HCT116 (cell line): ENCODE results near the gene TIGD3. TPM values are rescaled to one million over a fixed set of nuclear protein-coding genes. Genes with fewer than 3 reads are reported as not detected.

ENCODE experiments used
- ATAC-seq: fragments of 200-7000 bp; cut with Tn5 transposase; 2 replicates; pipeline ENCODE4 v1.9.1; 2020; ENCODE audit warnings: mild to moderate bottlenecking, moderate library complexity
- BruUV-seq: library from RNA; stranded (reverse); fragments of 400-500 nt; replicated peaks from 2 replicates; lab custom pipeline; 2021; lab: Mats Ljungman, UMichigan
- CTCF ChIA-PET: fragments of 300-600 bp; sonication (Branson Sonifier 250); formaldehyde crosslinking; loops from one replicate; lab custom pipeline; 2021; ENCODE audit warnings: antibody characterized with exemption; lab: Charles Lee
- POLR2A ChIA-PET: fragments of 300-600, 350-600 bp; sonication (Branson Sonifier 250); formaldehyde crosslinking; loops from one replicate; lab custom pipeline; 2021; ENCODE audit warnings: antibody characterized with exemption; lab: Charles Lee
- RAD21 ChIA-PET, 2 experiments: fragments of 300-600 bp; sonication (Branson Sonifier 250); formaldehyde crosslinking; loops; one replicate each; lab custom pipeline; 2023; ENCODE audit warnings: low total read pairs in 2 of 2; ENCODE audit not compliant: uncharacterized antibody in 2 of 2, unreplicated experiment in 2 of 2, low non-redundant PET in 1 of 2; lab: Charles Lee
- DNase-seq: peaks from one replicate; pipeline ENCODE4 v3.0.0-alpha.2; 2010; ENCODE audit warnings: low read depth, low spot score
- H2AFZ ChIP-seq: fragments of 200-600 bp; shearing (Covaris generic), sonication (generic); 2 replicates; pipeline ENCODE4 v1.6.1; 2017; ENCODE audit warnings: low read depth, mixed run types, mixed read lengths, antibody characterized with exemption, low read length; ENCODE audit not compliant: poor library complexity, severe bottlenecking
- H3K27ac ChIP-seq: 2 replicates; pipeline ENCODE4 v1.5.1; 2012; ENCODE audit warnings: low read depth, low read length
- H3K27me3 ChIP-seq: fragments of 200-600 bp; sonication (generic); 2 replicates; pipeline ENCODE4 v1.6.1; 2016; ENCODE audit warnings: mixed run types, low read length, mixed read lengths; ENCODE audit not compliant: insufficient read depth
- H3K36me3 ChIP-seq, 2 experiments: fragments of 200-500 bp in 1 of 2; fragments of 200-600 bp in 1 of 2; sonication (Bioruptor generic) in 1 of 2; sonication (generic) in 1 of 2; 2 replicates each; pipeline versions ENCODE4 v1.5.1 to v1.6.1; 2014 to 2016; ENCODE audit warnings: low read length in 2 of 2, inconsistent platforms in 1 of 2, mixed read lengths in 1 of 2, mixed run types in 1 of 2; ENCODE audit not compliant: insufficient read depth in 2 of 2, control insufficient read depth in 1 of 2
- H3K4me1 ChIP-seq, 2 experiments: fragments of 200-600 bp in 1 of 2; sonication (generic) in 1 of 2; 2 replicates each; pipeline versions ENCODE4 v1.5.1 to v1.6.1; 2012 to 2017; ENCODE audit warnings: low read length in 2 of 2, inconsistent platforms in 1 of 2, mild to moderate bottlenecking in 1 of 2, mixed read lengths in 1 of 2, mixed run types in 1 of 2, moderate library complexity in 1 of 2; ENCODE audit not compliant: insufficient read depth in 2 of 2, control insufficient read depth in 1 of 2
- H3K4me2 ChIP-seq: fragments of 200-600 bp; sonication (generic); 2 replicates; pipeline ENCODE4 v1.6.1; 2017; ENCODE audit warnings: mixed run types, low read length, mixed read lengths
- H3K4me3 ChIP-seq, 2 experiments: fragments of 200-600 bp in 1 of 2; sonication (generic) in 1 of 2; replicated peaks in 1 of 2; 2 replicates each; pipeline ENCODE4 v1.5.1; 2011 to 2016; ENCODE audit warnings: low read length in 2 of 2, control low read depth in 1 of 2, low read depth in 1 of 2, mild to moderate bottlenecking in 1 of 2, mixed read lengths in 1 of 2, mixed run types in 1 of 2
- H3K79me2 ChIP-seq: fragments of 200-600 bp; sonication (generic); 2 replicates; pipeline ENCODE4 v1.6.1; 2017; ENCODE audit warnings: mild to moderate bottlenecking, mixed run types, low read length, moderate library complexity, mixed read lengths; ENCODE audit not compliant: insufficient read depth
- H3K9ac ChIP-seq: fragments of 200-600 bp; sonication (generic); 2 replicates; pipeline ENCODE4 v1.6.1; 2016; ENCODE audit warnings: low read length, mixed read lengths
- H3K9me2 ChIP-seq: fragments of 200-600 bp; sonication (generic), shearing (Covaris generic); 2 replicates; pipeline ENCODE4 v1.6.1; 2017; ENCODE audit warnings: mixed run types, mild to moderate bottlenecking, moderate library complexity; ENCODE audit not compliant: insufficient read depth
- H3K9me3 ChIP-seq, 2 experiments: fragments of 200-500 bp in 1 of 2; fragments of 200-600 bp in 1 of 2; sonication (Bioruptor generic) in 1 of 2; sonication (generic) in 1 of 2; 2 replicates each; pipeline ENCODE4 v1.6.1; 2014 to 2017; ENCODE audit warnings: low read length in 2 of 2, mixed read lengths in 2 of 2, inconsistent platforms in 1 of 2, low read depth in 1 of 2, mild to moderate bottlenecking in 1 of 2, mixed run types in 1 of 2, moderate library complexity in 1 of 2; ENCODE audit not compliant: control insufficient read depth in 1 of 2, insufficient read depth in 1 of 2
- H4K20me1 ChIP-seq: fragments of 200-600 bp; sonication (generic), shearing (Covaris generic); 2 replicates; pipeline ENCODE4 v1.6.1; 2017; ENCODE audit warnings: mixed run types, mild to moderate bottlenecking, moderate library complexity; ENCODE audit not compliant: insufficient read depth
- CBX3 ChIP-seq: IDR thresholded peaks from 2 replicates; pipeline ENCODE4 v1.6.1; 2012; ENCODE audit warnings: low read depth
- EGR1 ChIP-seq: IDR thresholded peaks from 2 replicates; pipeline ENCODE4 v1.6.1; 2012; ENCODE audit warnings: low read depth
- ELF1 ChIP-seq: IDR thresholded peaks from 2 replicates; pipeline ENCODE4 v1.6.1; 2012; ENCODE audit warnings: low read depth, borderline replicate concordance
- EZH2 ChIP-seq: fragments of 200-600 bp; sonication (generic); IDR thresholded peaks from 2 replicates; pipeline ENCODE4 v1.6.1; 2017; ENCODE audit warnings: antibody characterized with exemption, mixed run types
- EZH2phosphoT487 ChIP-seq: fragments of 200-600 bp; IDR thresholded peaks from 2 replicates; pipeline ENCODE4 v1.6.1; 2018; ENCODE audit warnings: antibody characterized with exemption, borderline replicate concordance
- FOSL1 ChIP-seq: IDR thresholded peaks from 2 replicates; pipeline ENCODE4 v1.6.1; 2012; ENCODE audit warnings: low read depth
- JUND ChIP-seq: IDR thresholded peaks from 2 replicates; pipeline ENCODE4 v1.6.1; 2012
- POLR2A ChIP-seq: IDR thresholded peaks from 2 replicates; pipeline ENCODE4 v1.7.0; 2011; ENCODE audit warnings: borderline replicate concordance; ENCODE audit not compliant: insufficient read depth, insufficient read length; ENCODE audit errors: extremely low read depth
- SIN3A ChIP-seq: IDR thresholded peaks from 2 replicates; pipeline ENCODE4 v1.6.1; 2012; ENCODE audit warnings: low read depth
- SP1 ChIP-seq: IDR thresholded peaks from 2 replicates; pipeline ENCODE4 v1.6.1; 2012; ENCODE audit warnings: low read depth
- YY1 ChIP-seq: IDR thresholded peaks from 2 replicates; pipeline ENCODE4 v1.6.1; 2011; ENCODE audit warnings: low read length, low read depth, moderate library complexity, mild to moderate bottlenecking; ENCODE audit not compliant: insufficient replicate concordance; ENCODE audit errors: extremely low read depth
- ZNF274 ChIP-seq: fragments of 200-500 bp; sonication (Bioruptor generic); IDR thresholded peaks from 2 replicates; pipeline ENCODE4 v1.6.1; 2014; ENCODE audit warnings: mild to moderate bottlenecking, low read depth, low read length, inconsistent platforms
- intact Hi-C: fragments of 100-400 bp; cut with micrococcal nuclease; formaldehyde crosslinking; loops from 2 replicates; pipeline ENCODE4 v1.10.0; 2022
- total RNA-seq: library from RNA; stranded (reverse); gene quantifications from one replicate; pipeline ENCODE4 v1.2.1, GENCODE V29; 2021; ENCODE audit not compliant: unreplicated experiment
- TF ChIP-seq, protein P1 (sequence below): IDR thresholded peaks from 2 replicates; pipeline ENCODE4 v1.6.1; 2012
- TF ChIP-seq, protein P2 (sequence below), 3 experiments: fragments of 200-600 bp in 1 of 3; sonication (generic) in 1 of 3; IDR thresholded peaks in 2 of 3; conservative IDR thresholded peaks in 1 of 3; 2 replicates each; pipeline ENCODE4 v1.5.1; 2012 to 2017; ENCODE audit warnings: low read depth in 2 of 3, low read length in 2 of 3, antibody characterized with exemption in 1 of 3, borderline replicate concordance in 1 of 3, control low read depth in 1 of 3, mild to moderate bottlenecking in 1 of 3, mixed read lengths in 1 of 3, mixed run types in 1 of 3, moderate library complexity in 1 of 3; ENCODE audit not compliant: insufficient read depth in 1 of 3

TIGD3 gene
- total RNA-seq, 1 experiment from 2014 or later, result 2.4 TPM

DNA sequence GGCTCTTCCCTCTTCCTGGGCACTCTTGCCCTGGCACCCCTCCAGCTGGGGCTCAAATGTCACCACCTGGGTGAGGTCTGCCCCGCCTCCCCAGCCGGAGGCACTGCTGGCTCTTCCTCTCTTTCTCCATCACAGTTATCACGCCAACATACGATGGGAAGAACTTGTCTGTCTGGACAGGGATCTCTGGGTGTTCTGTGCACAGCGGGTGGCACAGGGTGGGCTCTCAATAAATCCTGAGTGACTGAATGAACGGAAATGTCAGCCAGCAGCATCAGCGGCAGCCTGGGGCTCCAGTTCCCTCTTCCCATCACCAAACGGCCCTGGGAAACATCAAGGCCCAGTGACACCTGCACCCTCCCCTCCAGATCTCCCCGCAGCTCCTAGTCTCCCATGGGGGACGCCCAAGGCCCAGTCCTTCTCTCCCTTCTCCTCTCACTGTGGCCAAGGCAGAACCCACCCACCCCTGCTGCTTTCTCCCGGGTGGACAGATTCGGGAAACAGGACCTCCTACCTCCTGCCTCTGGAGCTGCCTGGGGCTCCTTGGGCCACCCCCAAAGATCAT is 28.3 kb downstream of the TIGD3 start:
- DNase-seq (no peak), ATAC-seq (no peak)
- no peak overlapping the region for H2AFZ ChIP-seq
- H3K4me1 ChIP-seq, result peaks cover 55 to 72% of the 10 kb centered on the region in 2 experiments
- H3K79me2 ChIP-seq, result peaks cover 6% of the 10 kb centered on the region; the same call in 1 of the 2 replicates
- no peaks in the 10 kb centered on the region for H4K20me1 ChIP-seq
- intact Hi-C loops, result loop anchor here (1.0 to 5.0 kb wide), 5 partner anchors 17 to 189 kb away; partner anchors contain the start of genes FAM89B and ZNRD2
- POLR2A ChIA-PET, result interaction anchor here (1.0 to 2.9 kb wide), 8 partner anchors 8 to 122 kb away, joined by 3 to 20 read pairs (median 8); partner anchors contain the start of genes MALAT1 and NEAT1
- H3K27ac ChIP-seq, result peak overlapping the region; percentile 99
- BruUV-seq, result TSS peak; percentile 50
- H3K36me3 ChIP-seq, result no peaks in the 10 kb centered on the region
- H3K9me3 ChIP-seq, result no peaks in the 10 kb centered on the region
- peak; percentile 26 for TF ChIP-seq YY1
- TF ChIP-seq EGR1, result no peak
- H3K9ac ChIP-seq, result peak overlapping the region; percentile 70
- no peaks in the 10 kb centered on the region for H3K27me3 ChIP-seq
- CTCF ChIA-PET, result interaction anchor here (0.6 to 1.9 kb wide), 2 partner anchors 33 to 128 kb away, joined by 3 to 5 read pairs; no protein-coding TSS in a partner anchor
- H3K4me2 ChIP-seq, result peak overlapping the region; percentile 85
- H3K4me3 ChIP-seq, result peak overlapping the region; percentile 30 to 55
- RAD21 ChIA-PET, result interaction anchor here in 1 of 2 experiments (1.3 kb wide), 1 partner anchor 110 kb away, joined by 3 read pairs; no protein-coding TSS in a partner anchor
- H3K9me2 ChIP-seq, result no peaks in the 10 kb centered on the region

DNA sequence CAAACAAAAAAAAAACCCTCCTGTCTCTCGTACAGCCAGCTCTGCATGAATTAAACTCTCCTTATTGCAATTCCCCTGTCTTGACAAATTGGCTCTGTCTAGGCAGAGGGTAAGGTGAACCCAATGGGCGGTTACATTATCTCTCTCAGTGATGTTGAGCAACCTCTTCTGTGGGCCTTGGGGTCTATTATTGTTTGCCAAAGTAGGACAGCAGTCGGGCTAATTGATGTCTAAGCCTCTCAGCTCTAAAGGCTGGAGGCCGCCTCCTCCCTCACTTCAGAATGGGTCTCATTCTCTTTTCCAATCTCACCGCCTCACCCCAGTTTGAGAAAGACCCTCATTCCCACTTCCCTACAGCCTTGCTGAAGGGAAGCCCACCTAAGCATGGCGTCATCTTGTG is 29.2 kb downstream of the TIGD3 start:
- Histone ChIP-seq H3K27me3 (no peaks in the 10 kb centered on the region), H3K9me2 (no peaks in the 10 kb centered on the region), H3K4me1 (peaks cover 55 to 72% of the 10 kb centered on the region in 2 experiments), H3K9me3 (no peaks in the 10 kb centered on the region), H3K79me2 (peaks cover 7% of the 10 kb centered on the region; the same call in 1 of the 2 replicates), H3K4me2 (peak overlapping the region; percentile 85), H2AFZ (no peak overlapping the region), H3K27ac (peak overlapping the region; percentile 99), H3K36me3 (peaks cover 0 to 5% of the 10 kb centered on the region in 2 experiments; a peak in 2 of 4 replicates), H4K20me1 (no peaks in the 10 kb centered on the region), H3K9ac (no peak overlapping the region), H3K4me3 (no peak overlapping the region)
- no peak for DNase-seq
- POLR2A ChIA-PET, result interaction anchor here (2.5 to 2.9 kb wide), 2 partner anchors 39 to 41 kb away, joined by 11 to 12 read pairs; partner anchors contain the start of gene NEAT1
- RAD21 ChIA-PET, result interaction anchor here in 1 of 2 experiments (1.3 kb wide), 1 partner anchor 109 kb away, joined by 3 read pairs; no protein-coding TSS in a partner anchor
- intact Hi-C loops, result loop anchor here (2.0 to 5.0 kb wide), 4 partner anchors 37 to 189 kb away; partner anchors contain the start of genes FAM89B and ZNRD2
- ATAC-seq, result no peak
- BruUV-seq, result no TSS peak
- TF ChIP-seq ZNF274, result no peak
- no peak for TF ChIP-seq FOSL1
- TF ChIP-seq POLR2A, result no peak
- no peak for TF ChIP-seq EZH2phosphoT487
- no peak for TF ChIP-seq CBX3
- TF ChIP-seq EZH2, result no peak
- TF ChIP-seq, protein P1, sequence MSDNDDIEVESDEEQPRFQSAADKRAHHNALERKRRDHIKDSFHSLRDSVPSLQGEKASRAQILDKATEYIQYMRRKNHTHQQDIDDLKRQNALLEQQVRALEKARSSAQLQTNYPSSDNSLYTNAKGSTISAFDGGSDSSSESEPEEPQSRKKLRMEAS, result no peak
- no peak for TF ChIP-seq ELF1
- TF ChIP-seq, protein P2, sequence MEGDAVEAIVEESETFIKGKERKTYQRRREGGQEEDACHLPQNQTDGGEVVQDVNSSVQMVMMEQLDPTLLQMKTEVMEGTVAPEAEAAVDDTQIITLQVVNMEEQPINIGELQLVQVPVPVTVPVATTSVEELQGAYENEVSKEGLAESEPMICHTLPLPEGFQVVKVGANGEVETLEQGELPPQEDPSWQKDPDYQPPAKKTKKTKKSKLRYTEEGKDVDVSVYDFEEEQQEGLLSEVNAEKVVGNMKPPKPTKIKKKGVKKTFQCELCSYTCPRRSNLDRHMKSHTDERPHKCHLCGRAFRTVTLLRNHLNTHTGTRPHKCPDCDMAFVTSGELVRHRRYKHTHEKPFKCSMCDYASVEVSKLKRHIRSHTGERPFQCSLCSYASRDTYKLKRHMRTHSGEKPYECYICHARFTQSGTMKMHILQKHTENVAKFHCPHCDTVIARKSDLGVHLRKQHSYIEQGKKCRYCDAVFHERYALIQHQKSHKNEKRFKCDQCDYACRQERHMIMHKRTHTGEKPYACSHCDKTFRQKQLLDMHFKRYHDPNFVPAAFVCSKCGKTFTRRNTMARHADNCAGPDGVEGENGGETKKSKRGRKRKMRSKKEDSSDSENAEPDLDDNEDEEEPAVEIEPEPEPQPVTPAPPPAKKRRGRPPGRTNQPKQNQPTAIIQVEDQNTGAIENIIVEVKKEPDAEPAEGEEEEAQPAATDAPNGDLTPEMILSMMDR (IDR thresholded peaks at IDR 0.05 in 2 of 3, conservative IDR thresholded peaks at IDR 0.05 in 1 of 3; ENCODE audit: borderline replicate concordance in 1 of 3, insufficient read depth in 1 of 3, low read depth in 2 of 3, low read length in 2 of 3), result no peak
- TF ChIP-seq SIN3A, result no peak
- no peak for TF ChIP-seq SP1
- no peak for TF ChIP-seq JUND
- CTCF ChIA-PET, result interaction anchor here (1.9 kb wide), 1 partner anchor 32 kb away, joined by 5 read pairs; no protein-coding TSS in a partner anchor
